IPS-11a (cell line): Measurements from ENCODE around the gene EID2B.
A peak's percentile ranks its signal among the peaks of the same experiment; 100 is the strongest.

Experiments
- H3K4me3 ChIP-seq: one replicate; pipeline ENCODE4 v1.5.1; 2013; ENCODE audit warnings: low read depth, low read length, control low read depth

Gene EID2B

DNA sequence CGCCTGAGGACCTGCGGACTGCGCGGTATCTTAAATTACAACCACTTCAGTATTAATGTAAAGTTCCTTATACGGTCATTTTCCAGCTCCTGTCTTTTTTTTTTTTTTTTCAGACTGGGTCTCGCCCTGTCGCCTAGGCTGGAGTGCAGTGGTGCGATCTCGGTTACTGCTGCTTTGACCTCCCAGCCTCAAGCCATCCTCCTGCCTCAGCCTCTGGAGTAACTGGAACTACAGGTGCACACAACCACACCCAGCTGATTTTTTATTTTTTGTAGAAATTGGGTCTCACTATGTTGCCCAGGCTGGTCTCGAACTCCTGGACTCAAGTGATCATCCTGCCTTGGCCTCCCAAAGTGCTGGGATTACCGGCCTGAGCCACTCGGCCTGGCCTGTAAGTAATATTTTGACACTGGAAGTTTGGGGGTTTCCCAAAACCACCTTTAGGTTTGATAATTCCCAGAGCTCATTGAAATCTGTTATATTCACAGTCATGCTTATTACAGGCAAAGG is 406 bp upstream of the EID2B start:
- H3K4me3 ChIP-seq = no peak overlapping the region

DNA sequence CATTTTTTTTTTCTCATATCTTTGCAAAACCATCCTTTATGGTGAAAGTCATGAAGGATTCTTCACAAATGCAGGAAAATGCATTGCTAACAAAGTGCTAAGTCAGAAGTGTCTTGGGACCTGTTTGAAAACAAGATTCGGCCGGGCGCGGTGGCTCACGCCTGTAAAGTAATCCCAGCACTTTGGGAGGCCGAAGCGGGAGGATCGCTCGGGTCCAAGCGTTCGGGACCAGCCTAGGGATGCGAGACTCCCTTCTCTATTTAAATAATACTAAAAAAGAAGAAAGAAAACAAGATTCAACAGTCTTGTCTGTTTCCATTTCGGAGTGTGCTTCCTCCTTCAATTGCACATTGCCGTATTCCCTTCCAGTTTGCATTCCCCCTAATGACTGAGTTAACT is 819 bp downstream of the EID2B start:
- peak overlapping the region; percentile 90 for H3K4me3 ChIP-seq

DNA sequence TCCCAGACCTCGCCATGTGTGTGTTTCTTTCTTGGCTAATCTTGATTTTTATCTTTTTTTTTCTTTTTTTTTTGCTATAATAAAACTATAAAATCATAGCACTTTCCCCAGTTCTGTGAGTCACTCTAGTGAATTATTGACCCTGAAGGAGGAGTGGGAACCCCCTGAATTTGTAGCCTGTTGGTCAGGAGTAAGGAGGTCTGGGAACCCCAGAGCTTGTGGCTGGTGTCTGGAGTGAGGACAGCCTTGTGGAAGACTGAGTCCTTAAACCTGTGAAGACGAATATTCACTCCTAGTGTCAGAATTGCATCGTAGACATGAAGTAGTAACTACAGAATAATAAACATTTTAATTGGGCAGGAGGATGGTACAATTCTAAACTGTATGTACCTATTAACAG is 7.4 kb downstream of the EID2B start:
- no peak overlapping the region for H3K4me3 ChIP-seq

DNA sequence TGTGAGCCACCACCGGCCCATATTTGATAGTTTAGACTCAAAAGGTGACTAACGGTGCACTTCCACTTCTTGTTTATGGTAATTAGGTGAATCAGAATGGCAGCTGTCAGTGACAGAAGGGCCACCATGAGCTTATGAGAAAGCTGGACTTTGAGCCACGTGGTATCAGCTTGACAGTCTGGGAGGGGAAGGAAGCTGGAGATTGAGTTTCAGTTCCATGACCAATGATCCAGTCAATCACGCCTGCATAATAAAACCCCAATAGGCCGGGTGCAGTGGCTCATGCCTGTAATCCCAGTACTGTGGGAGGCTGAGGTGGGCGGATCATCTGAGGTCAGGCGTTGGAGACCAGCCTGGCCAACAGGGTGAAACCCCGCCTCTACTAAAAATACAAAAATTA is 8.2 kb downstream of the EID2B start:
- H3K4me3 ChIP-seq = no peak overlapping the region

DNA sequence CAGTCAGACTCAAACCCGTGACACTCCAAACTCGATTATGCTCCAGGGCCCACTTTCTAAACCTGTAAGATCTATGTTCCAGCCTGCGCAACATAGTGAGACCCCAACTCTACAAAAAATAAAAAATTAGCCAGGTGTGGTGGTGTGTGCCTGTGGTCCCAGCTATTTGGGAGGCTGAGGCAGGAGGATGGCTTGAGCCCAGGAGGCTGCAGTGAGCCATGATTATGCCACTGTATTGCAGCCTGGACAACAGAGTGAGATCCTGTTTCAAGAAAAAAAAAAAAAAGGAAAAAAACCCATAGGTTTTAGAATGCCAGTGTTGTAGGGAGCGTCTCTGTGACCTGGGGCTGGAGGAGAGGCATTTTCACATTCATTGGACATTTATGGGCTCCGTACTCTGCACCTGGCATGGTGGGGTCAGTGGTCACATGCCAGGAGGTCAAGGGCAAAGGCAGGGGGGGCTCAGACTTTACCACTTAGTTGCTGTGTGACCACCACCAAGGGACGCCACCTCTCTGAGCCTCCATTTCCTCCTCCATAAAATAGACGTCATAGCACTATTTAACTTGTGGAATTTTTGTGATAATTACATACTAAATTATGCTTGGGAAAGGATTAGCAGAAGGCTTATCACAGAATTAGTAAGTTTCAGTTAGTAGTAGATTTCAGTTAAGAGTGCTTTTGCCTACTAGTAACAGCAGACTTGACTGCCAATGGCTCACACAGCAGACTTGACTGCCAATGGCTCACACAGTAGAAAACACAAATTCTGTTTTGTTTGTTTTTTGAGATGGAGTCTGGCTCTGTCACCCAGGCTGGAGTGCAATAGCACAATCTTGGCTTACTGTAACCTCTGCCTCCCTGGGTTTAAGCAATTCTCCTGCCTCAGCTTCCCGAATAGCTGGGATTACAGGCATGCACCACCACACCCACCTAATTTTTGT is 11.8 kb downstream of the EID2B start:
- H3K4me3 ChIP-seq = no peak overlapping the region

GRCh38 chr19:39518975-39519374 is 13.7 kb downstream of the EID2B start:
- no peak overlapping the region for H3K4me3 ChIP-seq

- H3K4me3 ChIP-seq = no peak overlapping the region
These were observed 14.2 kb downstream of the EID2B start for GRCh38 chr19:39518458-39518857.

DNA sequence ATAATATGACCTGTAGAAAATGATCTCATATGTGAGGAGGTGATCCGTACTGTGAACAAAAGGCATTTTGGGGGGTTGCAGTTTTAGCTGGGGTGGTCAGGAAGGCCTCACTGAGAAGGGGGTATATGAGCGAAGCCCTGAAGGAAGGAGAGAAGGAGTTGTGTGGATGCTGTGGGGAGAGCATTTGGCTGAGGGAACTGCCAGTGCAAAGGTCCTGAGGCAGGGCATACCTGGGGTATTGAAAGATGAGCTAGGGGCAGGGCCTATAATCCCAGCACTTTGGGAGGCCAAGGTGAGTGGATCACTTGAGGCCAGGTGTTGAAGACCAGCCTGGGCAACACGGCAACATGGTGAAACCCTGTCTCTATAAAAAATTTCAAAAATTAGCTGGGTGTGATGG is 15.2 kb downstream of the EID2B start:
- no peak overlapping the region for H3K4me3 ChIP-seq

DNA sequence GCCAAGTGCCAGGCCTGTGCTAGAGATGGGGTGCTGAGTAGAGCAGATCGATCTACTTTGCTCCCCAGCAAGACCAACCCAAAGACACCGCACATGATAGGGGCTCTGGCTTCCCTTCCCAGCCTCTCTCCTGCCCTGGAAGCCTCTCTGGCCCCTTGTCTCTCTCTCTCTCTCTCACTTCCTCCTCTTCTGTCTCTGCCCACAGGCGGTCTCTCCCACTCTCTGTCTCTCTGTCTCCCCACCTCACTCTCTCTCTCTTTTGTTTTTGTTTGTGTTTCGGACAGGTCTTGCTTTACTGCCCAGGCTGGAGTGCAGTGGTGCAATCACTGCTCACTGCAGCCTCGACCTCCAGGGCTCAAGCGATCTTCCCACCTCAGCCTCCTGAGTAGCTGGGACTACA is 16.4 kb downstream of the EID2B start:
- H3K4me3 ChIP-seq = peak overlapping the region; percentile 82

DNA sequence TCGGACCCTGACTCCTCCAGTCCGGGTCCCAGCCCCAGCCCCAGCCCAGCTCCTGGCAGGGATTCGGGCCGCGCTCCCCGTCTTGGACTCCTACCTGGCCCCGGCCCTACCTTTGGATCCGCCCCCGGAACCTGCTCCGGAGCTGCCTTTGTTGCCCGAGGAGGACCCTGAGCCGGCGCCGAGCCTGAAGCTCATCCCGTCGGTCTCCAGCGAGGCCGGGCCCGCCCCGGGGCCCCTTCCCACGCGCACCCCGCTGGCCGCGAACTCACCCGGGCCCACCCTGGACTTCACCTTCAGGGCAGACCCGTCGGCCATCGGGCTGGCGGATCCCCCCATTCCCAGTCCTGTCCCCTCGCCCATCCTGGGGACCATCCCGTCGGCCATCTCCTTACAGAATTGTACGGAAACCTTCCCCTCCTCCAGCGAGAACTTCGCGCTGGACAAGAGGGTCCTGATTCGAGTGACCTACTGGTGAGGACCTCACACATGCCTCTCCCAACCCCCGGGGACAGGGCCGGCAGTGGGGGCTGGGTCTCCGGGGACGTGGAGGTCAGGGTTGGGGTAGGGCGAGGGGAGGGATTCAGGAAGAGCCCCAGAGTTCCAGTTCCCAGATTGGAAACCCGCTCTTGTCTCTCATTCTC is 17.0 kb downstream of the EID2B start:
- H3K4me3 ChIP-seq = peak overlapping the region; percentile 82

GRCh38 chr19:39514840-39515550 is 17.7 kb downstream of the EID2B start, which contains the start of gene SELENOV:
Gene SELENOV, plus strand, starts transcription at chr19:39515139. Its CDS starts 74 bp downstream, at chr19:39515213.
- peak within 1 kb of the TSS; percentile 82 for H3K4me3 ChIP-seq

- H3K4me3 ChIP-seq = no peak overlapping the region
These were observed 19.7 kb downstream of the EID2B start for GRCh38 chr19:39512988-39513387.

DNA sequence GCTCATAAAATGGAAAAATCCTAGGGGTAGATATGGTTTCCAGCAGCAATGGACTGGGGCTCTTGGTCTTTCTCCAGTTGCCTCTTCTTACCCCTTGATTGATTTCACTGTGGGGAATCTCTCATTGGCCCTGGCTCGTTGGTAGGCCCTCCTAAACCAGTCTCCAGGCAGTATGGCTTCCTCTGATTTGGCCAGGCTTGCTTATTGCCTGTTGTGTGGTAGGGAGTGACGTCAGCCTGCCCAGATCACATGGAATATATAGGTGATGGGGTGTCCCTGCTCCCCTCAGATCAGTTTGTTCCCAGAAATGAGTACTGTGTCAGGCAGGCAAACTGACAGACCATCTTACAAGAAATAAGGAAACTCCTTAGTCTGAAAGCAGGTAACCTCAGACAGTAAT is 23.4 kb downstream of the EID2B start:
- no peak overlapping the region for H3K4me3 ChIP-seq

DNA sequence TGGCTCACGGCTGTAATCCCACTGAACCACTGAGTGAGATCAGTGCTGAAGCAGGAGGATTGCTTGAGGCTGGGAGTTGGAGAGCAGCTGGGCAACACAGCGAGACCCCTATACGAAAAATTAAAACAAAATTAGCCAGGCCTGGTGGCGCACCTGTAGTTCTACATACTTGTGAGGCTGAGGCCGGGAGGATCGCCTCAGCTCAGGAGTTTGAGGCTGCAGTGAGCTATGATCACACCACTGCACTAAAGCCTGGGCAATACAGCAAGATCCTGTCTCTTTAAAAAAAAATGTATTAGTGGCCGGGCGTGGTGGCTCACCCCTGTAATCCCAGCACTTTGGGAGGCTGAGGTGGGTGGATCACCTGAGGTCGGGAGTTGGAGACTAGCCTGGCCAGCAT is 24.0 kb downstream of the EID2B start:
- H3K4me3 ChIP-seq = no peak overlapping the region

- peak overlapping the region; percentile 62 for H3K4me3 ChIP-seq
These were observed 24.8 kb downstream of the EID2B start for GRCh38 chr19:39507715-39508364.

DNA sequence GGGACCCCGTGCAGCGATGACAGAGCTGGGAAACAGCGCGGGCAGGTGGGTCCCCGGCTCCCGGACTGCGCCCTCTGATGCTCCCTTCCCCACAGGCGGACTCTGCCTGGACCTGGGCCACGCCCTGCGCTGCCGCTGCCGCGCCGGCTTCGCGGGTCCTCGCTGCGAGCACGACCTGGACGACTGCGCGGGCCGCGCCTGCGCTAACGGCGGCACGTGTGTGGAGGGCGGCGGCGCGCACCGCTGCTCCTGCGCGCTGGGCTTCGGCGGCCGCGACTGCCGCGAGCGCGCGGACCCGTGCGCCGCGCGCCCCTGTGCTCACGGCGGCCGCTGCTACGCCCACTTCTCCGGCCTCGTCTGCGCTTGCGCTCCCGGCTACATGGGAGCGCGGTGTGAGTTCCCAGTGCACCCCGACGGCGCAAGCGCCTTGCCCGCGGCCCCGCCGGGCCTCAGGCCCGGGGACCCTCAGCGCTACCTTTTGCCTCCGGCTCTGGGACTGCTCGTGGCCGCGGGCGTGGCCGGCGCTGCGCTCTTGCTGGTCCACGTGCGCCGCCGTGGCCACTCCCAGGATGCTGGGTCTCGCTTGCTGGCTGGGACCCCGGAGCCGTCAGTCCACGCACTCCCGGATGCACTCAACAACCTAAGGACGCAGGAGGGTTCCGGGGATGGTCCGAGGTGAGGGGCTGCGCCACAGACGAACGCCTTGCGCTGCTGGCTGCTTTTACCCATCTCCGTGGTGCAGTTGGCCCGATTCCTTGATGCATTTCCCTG is 25.5 kb downstream of the EID2B start:
- H3K4me3 ChIP-seq = peak overlapping the region; percentile 62

GRCh38 chr19:39506598-39506943 is 26.1 kb downstream of the EID2B start:
- no peak overlapping the region for H3K4me3 ChIP-seq

GRCh38 chr19:39502640-39503417 is 29.8 kb downstream of the EID2B start:
- H3K4me3 ChIP-seq = no peak overlapping the region

GRCh38 chr19:39501340-39501739 is 31.3 kb downstream of the EID2B start:
- H3K4me3 ChIP-seq = no peak overlapping the region
